Omental fat pad (tissue), 4 donors: ENCODE data around the gene LINGO1. TPM values are rescaled to one million over a fixed set of nuclear protein-coding genes. Genes with fewer than 3 reads are reported as not detected.

ENCODE experiments used
- ATAC-seq: fragments of 150-250 bp; one replicate; pipeline ENCODE4 v1.9.1; 2016; ENCODE audit warnings: mild to moderate bottlenecking, moderate library complexity; ENCODE audit not compliant: low FRiP score
- DNase-seq: peaks from one replicate; pipeline ENCODE4 v3.0.0-alpha.2; 2019; ENCODE audit warnings: low spot score
- total RNA-seq, 4 donors: library from RNA; depleted of rRNA; stranded (reverse); fragments of >200 nt; gene quantifications; one replicate each; pipeline ENCODE4 v1.1.0, GENCODE V29; 2016
- TF ChIP-seq, protein P1 (sequence below), 3 donors: fragments of 450-650 bp; IDR thresholded peaks; one replicate each; pipeline ENCODE4 v1.5.1; 2016 to 2017; ENCODE audit warnings: antibody characterized with exemption in 3 of 3, mild to moderate bottlenecking in 3 of 3, moderate library complexity in 2 of 3

Gene LINGO1
- total RNA-seq, 4 donors from 2014 or later = 0.36 to 1.7 (median 0.69) TPM

DNA sequence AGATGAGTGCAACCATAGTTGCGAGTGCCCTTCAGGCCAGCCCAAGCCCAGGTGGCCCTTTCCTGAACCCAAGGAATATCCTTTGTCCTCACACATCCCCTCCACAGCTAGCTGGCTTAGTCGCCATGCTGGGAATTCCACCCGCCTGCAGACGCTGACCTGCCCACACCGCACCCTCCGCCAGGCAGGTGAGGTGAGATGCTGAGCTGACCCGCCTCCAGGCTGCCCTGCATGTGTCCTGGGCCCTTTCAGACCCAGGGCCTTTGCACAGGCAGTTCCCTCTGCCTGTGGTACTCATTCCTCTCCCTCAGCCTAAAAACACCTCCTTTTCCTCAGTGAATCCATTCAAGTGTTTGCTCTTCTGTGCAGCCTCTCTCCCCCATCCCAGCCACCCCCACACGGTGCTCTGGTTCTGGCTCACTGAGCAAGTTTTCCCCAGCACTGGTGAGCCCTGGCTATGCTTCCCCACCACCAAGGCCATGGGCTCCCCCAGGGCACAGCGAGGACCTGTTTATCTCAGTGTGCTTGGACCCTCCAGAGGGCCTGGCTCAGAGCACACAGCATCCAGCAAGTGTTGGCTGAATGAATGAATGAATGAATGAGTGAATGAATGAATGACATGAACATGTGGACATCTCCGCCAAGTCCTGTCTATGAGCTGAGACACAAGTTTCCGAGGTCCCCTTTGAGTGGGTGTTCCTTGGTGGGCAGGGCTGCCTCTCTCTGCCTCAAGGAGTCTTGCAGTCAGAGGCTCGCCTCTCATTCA is 33.0 kb upstream of the LINGO1 start:
- DNase-seq = no peak
- TF ChIP-seq, protein P1, sequence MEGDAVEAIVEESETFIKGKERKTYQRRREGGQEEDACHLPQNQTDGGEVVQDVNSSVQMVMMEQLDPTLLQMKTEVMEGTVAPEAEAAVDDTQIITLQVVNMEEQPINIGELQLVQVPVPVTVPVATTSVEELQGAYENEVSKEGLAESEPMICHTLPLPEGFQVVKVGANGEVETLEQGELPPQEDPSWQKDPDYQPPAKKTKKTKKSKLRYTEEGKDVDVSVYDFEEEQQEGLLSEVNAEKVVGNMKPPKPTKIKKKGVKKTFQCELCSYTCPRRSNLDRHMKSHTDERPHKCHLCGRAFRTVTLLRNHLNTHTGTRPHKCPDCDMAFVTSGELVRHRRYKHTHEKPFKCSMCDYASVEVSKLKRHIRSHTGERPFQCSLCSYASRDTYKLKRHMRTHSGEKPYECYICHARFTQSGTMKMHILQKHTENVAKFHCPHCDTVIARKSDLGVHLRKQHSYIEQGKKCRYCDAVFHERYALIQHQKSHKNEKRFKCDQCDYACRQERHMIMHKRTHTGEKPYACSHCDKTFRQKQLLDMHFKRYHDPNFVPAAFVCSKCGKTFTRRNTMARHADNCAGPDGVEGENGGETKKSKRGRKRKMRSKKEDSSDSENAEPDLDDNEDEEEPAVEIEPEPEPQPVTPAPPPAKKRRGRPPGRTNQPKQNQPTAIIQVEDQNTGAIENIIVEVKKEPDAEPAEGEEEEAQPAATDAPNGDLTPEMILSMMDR (IDR thresholded peaks at IDR 0.05) = no peak
- no peak for ATAC-seq

DNA sequence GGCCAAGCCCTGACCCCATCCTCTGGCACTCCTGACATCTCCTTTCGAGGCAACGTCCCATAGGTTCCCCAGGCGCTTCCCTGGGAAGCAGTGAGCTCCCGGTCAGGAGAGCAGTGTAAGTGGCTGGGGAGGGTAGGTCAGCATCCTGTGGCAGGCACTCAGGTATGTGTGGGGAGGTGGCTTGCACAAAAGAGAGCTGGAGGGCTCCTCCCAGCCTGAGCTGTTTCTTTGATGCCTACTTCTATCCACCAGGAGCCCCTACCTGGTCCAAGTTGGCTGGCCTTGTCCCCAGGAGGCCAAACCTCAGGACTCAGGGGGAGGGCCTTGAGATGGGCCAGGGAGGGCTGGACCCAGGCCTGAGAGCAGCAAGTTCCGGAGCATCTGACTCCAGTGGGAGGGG is 31.7 kb upstream of the LINGO1 start:
- no peak for DNase-seq
- no peak for ATAC-seq
- TF ChIP-seq, protein P1 (IDR thresholded peaks at IDR 0.05) = no peak

DNA sequence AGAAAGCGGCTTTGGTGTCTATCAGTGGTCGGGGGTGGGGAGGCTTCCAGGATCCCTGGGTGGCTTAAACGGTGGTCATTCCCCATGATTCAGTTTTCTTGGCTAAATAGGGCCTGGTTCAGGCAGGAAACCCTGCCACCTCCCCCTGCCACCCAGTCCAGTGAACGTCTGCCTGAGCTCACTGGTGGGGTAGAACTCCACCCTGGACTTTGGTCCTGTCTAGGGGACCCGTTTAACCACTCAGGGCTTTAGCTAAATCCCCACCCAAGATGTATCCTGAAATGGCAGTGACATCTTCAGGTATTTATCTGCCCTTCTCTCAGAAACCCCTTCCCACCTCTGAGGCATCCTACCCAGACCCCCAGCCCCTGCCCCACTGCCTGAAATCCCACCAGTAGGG is 30.5 kb upstream of the LINGO1 start:
- TF ChIP-seq, protein P1 (IDR thresholded peaks at IDR 0.05) = no peak
- DNase-seq (no peak), ATAC-seq (no peak)

DNA sequence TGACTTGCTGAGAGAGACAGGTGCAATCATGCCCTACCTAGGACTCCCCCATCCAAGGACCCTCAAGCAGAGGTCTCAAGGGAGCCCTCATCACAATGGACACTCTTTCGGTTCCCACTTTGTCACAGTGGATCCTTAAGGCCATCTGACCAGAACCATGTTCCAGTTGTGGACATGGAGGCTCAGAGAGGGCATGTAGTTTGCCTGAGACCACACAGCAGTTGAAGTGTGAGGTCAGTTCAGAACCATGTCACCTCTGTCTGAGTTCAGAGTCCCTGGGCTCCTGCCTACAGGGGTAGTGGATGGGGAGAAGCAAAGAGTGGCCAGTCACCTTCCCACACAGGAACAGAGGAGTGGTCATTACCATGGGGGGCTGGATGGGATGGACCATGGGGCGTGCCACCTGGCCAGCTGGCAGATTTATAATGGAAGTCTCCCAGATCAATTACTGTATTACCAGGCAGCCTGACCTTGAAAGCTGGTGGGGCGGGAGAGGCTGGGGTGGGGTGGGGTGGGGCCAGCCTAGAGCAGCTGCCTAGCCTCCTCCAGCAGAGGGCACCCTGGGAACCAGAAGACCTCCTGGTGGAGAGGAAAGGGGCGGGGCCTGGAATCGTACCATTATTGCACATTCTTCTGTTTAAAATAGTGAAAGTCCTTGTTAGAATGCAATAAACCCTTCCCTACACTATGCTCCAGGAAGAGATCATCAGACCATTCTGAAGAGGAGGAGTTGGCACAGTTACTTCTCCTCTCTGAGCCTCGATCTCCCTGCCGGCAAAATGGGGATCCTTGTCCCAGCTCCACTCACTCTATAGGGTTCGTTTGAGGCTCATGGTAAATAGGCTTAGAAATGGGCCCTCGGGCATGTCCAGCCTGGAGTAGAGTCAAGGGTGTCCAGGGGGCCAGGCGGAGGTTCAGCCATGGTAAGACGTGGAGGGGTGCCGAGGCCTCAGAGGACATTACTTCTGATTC is 26.9 kb upstream of the LINGO1 start:
- ATAC-seq = no peak
- DNase-seq = peak; percentile 28
- TF ChIP-seq, protein P1 (IDR thresholded peaks at IDR 0.05) = no peak

DNA sequence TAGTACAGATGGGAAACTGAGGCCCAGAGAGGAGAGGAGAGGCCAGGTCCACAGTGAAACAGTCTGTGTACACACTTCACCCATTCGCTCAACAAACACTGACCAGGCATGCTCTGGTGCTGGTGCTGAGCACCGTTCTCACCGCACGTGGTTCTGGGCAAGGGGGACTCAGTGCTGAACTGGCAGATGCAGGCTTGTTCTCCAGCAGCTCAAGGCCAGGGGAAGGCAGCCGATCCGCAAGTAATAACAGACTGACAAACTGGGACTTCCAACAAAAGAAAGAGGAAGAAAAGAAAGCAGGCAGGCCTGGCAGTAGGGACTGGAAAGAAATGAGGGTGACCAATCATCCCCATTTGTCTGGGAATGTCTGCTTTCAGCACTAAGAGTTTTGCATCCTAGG is 25.6 kb upstream of the LINGO1 start:
- DNase-seq = no peak
- ATAC-seq = no peak
- TF ChIP-seq, protein P1 (IDR thresholded peaks at IDR 0.05) = no peak

DNA sequence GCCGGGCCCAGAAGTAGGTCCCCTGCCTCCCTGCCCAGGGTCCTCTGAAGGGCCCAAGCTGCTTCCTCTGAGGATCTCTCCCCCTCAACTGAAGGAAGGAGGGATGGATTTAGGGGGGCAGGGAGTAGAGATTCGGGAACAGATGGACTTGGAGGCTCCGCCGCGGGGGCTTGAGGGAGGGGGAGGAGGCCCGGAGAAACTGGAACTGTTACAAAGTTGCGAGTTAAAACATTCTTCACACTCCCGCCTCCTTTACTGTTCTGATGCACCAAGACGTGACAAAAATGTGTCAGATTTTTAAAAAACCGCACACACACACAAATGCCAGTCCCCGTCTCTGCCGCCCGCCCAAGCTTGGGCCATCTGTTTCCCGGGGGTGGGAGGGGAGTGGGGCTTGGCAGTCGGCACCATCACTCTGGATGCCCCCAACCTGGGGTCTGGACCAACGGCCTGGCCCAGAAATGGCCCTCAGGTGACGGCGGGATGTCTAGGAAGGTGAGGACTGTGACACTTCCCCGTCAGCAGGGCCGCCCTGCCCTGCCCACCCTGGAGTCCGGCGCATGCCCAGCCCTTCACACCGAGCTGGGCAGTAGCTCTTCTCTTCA is 25.0 kb upstream of the LINGO1 start:
- TF ChIP-seq, protein P1 (IDR thresholded peaks at IDR 0.05) = no peak
- DNase-seq (no peak), ATAC-seq (no peak)
